Prostate gland (tissue), 2 donors: Measurements from ENCODE around the gene TSKS.

Experiments
- CTCF ChIP-seq, 4 experiments: fragments of 200-600 bp in 2 of 4; fragments of 450-650 bp in 2 of 4; sonication (generic) in 2 of 4; IDR thresholded peaks; 1 replicate in 3 of 4; 2 replicates in 1 of 4; pipeline ENCODE4 v1.5.1; 2016 to 2019; ENCODE audit warnings: antibody characterized with exemption in 4 of 4, mild to moderate bottlenecking in 2 of 4, moderate library complexity in 2 of 4
- POLR2A ChIP-seq: fragments of 450-650 bp; IDR thresholded peaks from one replicate; pipeline ENCODE4 v1.6.1; 2016; ENCODE audit warnings: antibody characterized with exemption, mild to moderate bottlenecking
- POLR2AphosphoS5 ChIP-seq: sonication (generic); formaldehyde crosslinking; IDR thresholded peaks from one replicate; pipeline ENCODE4 v1.6.1; 2017; ENCODE audit warnings: antibody characterized with exemption

- TF ChIP-seq POLR2A: no peak
- no peak for TF ChIP-seq CTCF (IDR thresholded peaks at IDR 0.05)
- TF ChIP-seq POLR2AphosphoS5: no peak
These were observed 1.3 kb downstream of the TSKS start for GRCh38 chr19:49761625-49762311.
